ENCODE data around the gene MGME1. TPM values are rescaled to one million over a fixed set of nuclear protein-coding genes. Genes with fewer than 3 reads are reported as not detected.

MGME1 gene
- total and polyA plus RNA-seq, 2 of the 13 experiments (the other 11 are each of a cell fraction or from before 2014, with no cell fraction given), result 36.7 to 66.6 TPM

- peaks cover 2% of the 10 kb centered on the region; the same call in 1 of the 2 replicates for H4K20me1 ChIP-seq (ENCODE audit: insufficient read depth, low read length)
- CTCF ChIA-PET (ENCODE audit: low intra/inter-chr PET ratio, low total read pairs), result no interaction called here
- intact Hi-C loops (cut with micrococcal nuclease; ENCODE audit: unreplicated experiment), result no loop called here
- POLR2A ChIA-PET, result interaction anchor here (1.3 to 7.3 kb wide), 2 partner anchors 14 kb away, joined by 5 to 114 read pairs; no protein-coding TSS in a partner anchor
- peaks cover 93% of the 10 kb centered on the region for H3K79me2 ChIP-seq (ENCODE audit: insufficient read depth, low read length)
- in situ Hi-C loops (cut with HindIII; ENCODE audit: extremely low pct_ligation_motif_present, low pct_unique_long_range_greater_than_20kb), result no loop called here
- no peak for ATAC-seq
- H3K4me2 ChIP-seq (ENCODE audit: low read depth, low read length), result peak overlapping the region; percentile 85
- no peak for DNase-seq (ENCODE audit: low spot score)
- peaks cover 59% of the 10 kb centered on the region for H3K4me1 ChIP-seq (ENCODE audit: insufficient read depth, low read length)
- H3K9me3 ChIP-seq (ENCODE audit: low read length), result no peaks in the 10 kb centered on the region
- peaks cover 5 to 19% of the 10 kb centered on the region in 2 experiments for H3K36me3 ChIP-seq (replicated peaks in 1 of 2; ENCODE audit: control insufficient read depth in 1 of 2, insufficient read depth in 2 of 2, low read length in 2 of 2)
- no peak overlapping the region for H2AFZ ChIP-seq (ENCODE audit: low read length)
- no peak for FAIRE-seq
- no peaks in the 10 kb centered on the region; a peak in 1 of 5 replicates for H3K27me3 ChIP-seq (ENCODE audit: control insufficient read depth in 1 of 2, insufficient read depth in 2 of 2, low read length in 2 of 2)
- WGBS (ENCODE audit: low lambda C conversion rate), result 39% methylated on average over 2 of the region's 2 CpGs
- peak overlapping the region; percentile 82 to 89 (median 89); a peak in 5 of 6 replicates for H3K4me3 ChIP-seq (replicated peaks in 1 of 3; ENCODE audit: insufficient read depth in 1 of 3, low read depth in 2 of 3, low read length in 3 of 3)
- H3K9ac ChIP-seq (ENCODE audit: insufficient read depth, low read depth, low read length), result peak overlapping the region; percentile 99
- TF ChIP-seq ZNF18 (CRISPR knock-in tag; IDR thresholded peaks at IDR 0.05; ENCODE audit: insufficient replicate concordance) (no peak), CC2D1A (CRISPR knock-in tag; IDR thresholded peaks at IDR 0.05) (no peak), ZSCAN31 (CRISPR knock-in tag; IDR thresholded peaks at IDR 0.05; ENCODE audit: low read depth) (0 out of 2 replicates have a peak, but pooled peaks have one; percentile 45), ZNF557 (CRISPR knock-in tag; IDR thresholded peaks at IDR 0.05) (no peak), CCDC6 (CRISPR knock-in tag; IDR thresholded peaks at IDR 0.05) (no peak), ELF3 (CRISPR knock-in tag; IDR thresholded peaks at IDR 0.05) (peak; percentile 1; the same call in 1 of the 2 replicates), JUNB (CRISPR knock-in tag; IDR thresholded peaks at IDR 0.05; ENCODE audit: borderline replicate concordance) (no peak), ZNF629 (CRISPR knock-in tag; conservative IDR thresholded peaks at IDR 0.05) (no peak), SOX6 (IDR thresholded peaks at IDR 0.05) (no peak), SOX6 (CRISPR knock-in tag; IDR thresholded peaks at IDR 0.05) (no peak), SALL1 (CRISPR knock-in tag; IDR thresholded peaks at IDR 0.05) (no peak), MZF1 (CRISPR knock-in tag; IDR thresholded peaks at IDR 0.05; ENCODE audit: borderline replicate concordance) (no peak)
- no TSS peak for BruUV-seq (replicated peaks)
- H3K27ac ChIP-seq (ENCODE audit: extremely low read length, insufficient read depth, low read length), result peak overlapping the region; percentile 97
These were observed 3.3 kb downstream of the MGME1 start for GRCh38 chr20:17972121-17972520.

Measured in HepG2 (cell line).